Hepatocyte (in vitro differentiated cells): Measurements from ENCODE around the gene SMARCA2.

Experiments
- EZH2phosphoT487 ChIP-seq: fragments of 200-600 bp; sonication (generic); IDR thresholded peaks from one replicate; pipeline ENCODE4 v1.6.1; 2018; ENCODE audit warnings: antibody characterized with exemption, mild to moderate bottlenecking, low read depth, moderate library complexity; ENCODE audit not compliant: unreplicated experiment, severe bottlenecking
- TF ChIP-seq, protein P1 (sequence below): fragments of 200-600 bp; sonication (generic); IDR thresholded peaks from 2 replicates; pipeline ENCODE4 v1.5.1; 2016; ENCODE audit warnings: antibody characterized with exemption, mild to moderate bottlenecking; ENCODE audit not compliant: poor library complexity

DNA sequence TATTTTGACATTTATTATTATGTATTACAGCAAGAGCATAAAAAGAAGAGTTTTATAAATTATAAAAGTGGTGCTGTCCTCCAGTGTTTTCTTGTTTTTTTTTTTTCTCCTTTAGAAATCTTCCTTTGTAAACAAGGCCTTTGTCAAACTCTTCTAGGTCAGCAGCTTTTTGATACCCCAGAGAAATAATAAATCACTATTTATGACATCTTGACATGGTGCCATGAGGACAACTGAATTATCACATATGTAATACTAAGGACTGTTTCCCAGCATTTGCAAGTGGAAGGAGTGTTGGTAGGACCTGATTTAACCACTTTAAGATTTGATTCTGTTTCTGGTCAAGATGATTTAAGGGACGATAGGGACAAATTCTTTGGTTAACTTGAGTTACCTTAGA, 4.6 kb downstream of the SMARCA2 start:
- TF ChIP-seq, protein P1, sequence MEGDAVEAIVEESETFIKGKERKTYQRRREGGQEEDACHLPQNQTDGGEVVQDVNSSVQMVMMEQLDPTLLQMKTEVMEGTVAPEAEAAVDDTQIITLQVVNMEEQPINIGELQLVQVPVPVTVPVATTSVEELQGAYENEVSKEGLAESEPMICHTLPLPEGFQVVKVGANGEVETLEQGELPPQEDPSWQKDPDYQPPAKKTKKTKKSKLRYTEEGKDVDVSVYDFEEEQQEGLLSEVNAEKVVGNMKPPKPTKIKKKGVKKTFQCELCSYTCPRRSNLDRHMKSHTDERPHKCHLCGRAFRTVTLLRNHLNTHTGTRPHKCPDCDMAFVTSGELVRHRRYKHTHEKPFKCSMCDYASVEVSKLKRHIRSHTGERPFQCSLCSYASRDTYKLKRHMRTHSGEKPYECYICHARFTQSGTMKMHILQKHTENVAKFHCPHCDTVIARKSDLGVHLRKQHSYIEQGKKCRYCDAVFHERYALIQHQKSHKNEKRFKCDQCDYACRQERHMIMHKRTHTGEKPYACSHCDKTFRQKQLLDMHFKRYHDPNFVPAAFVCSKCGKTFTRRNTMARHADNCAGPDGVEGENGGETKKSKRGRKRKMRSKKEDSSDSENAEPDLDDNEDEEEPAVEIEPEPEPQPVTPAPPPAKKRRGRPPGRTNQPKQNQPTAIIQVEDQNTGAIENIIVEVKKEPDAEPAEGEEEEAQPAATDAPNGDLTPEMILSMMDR, result no peak
- TF ChIP-seq EZH2phosphoT487, result no peak
